HG03108 (cell line): Measurements from ENCODE around the gene S100A5.
"Not testable (repeated sequence)": the region's sequence is repeated elsewhere in the genome, so short reads cannot be mapped to it uniquely, and the experiment has no call there.

Source experiments
- ATAC-seq: cut with Tn5 transposase; IDR thresholded peaks from one replicate; pipeline ENCODE4 v1.9.1; 2021; ENCODE audit warnings: moderate library complexity; ENCODE audit not compliant: unreplicated experiment

Gene S100A5

GRCh38 chr1:153535242-153536011 is 5.3 kb downstream of the S100A5 start, which contains the start of gene S100A6:
S100A6 (minus strand) TSS chr1:153535991; CDS start chr1:153535339, 652 bp downstream.
- no peak for ATAC-seq

GRCh38 chr1:153534925-153535241 is 5.9 kb downstream of the S100A5 start:
- ATAC-seq = no peak

- ATAC-seq = no peak
Measured at GRCh38 chr1:153534226-153534924, 6.4 kb downstream of the S100A5 start.

GRCh38 chr1:153533689-153534201 is 7.0 kb downstream of the S100A5 start:
- no peak for ATAC-seq

GRCh38 chr1:153532769-153533599 is 7.8 kb downstream of the S100A5 start:
- no peak for ATAC-seq

GRCh38 chr1:153532181-153532580 is 8.6 kb downstream of the S100A5 start:
- ATAC-seq = no peak

- ATAC-seq = no peak
Measured at GRCh38 chr1:153531638-153532037, 9.1 kb downstream of the S100A5 start.

- no peak for ATAC-seq
Measured at GRCh38 chr1:153527683-153528040, 13.1 kb downstream of the S100A5 start.

- ATAC-seq = no peak
Measured at GRCh38 chr1:153527023-153527682, 13.6 kb downstream of the S100A5 start.

- no peak for ATAC-seq
Measured at GRCh38 chr1:153526132-153526543, 14.6 kb downstream of the S100A5 start.

GRCh38 chr1:153525088-153525728 is 15.5 kb downstream of the S100A5 start:
- ATAC-seq = no peak

- ATAC-seq = not testable (repeated sequence)
Measured at GRCh38 chr1:153522353-153523048, 18.2 kb downstream of the S100A5 start.

GRCh38 chr1:153521808-153522207 is 18.9 kb downstream of the S100A5 start:
- not testable (repeated sequence) for ATAC-seq

GRCh38 chr1:153520818-153521476 is 19.8 kb downstream of the S100A5 start:
- no peak for ATAC-seq

- ATAC-seq = not testable (repeated sequence)
Measured at GRCh38 chr1:153520137-153520691, 20.5 kb downstream of the S100A5 start.

GRCh38 chr1:153519242-153519641 is 21.5 kb downstream of the S100A5 start:
- ATAC-seq = no peak

GRCh38 chr1:153515504-153516394 is 25.0 kb downstream of the S100A5 start:
- no peak for ATAC-seq

- ATAC-seq = no peak
Measured at GRCh38 chr1:153513666-153514065, 27.1 kb downstream of the S100A5 start.
